Central memory CD8-positive, alpha-beta T cell (primary cell): ENCODE data around the gene JAZF1.
"Not testable (repeated sequence)": the region's sequence is repeated elsewhere in the genome, so short reads cannot be mapped to it uniquely, and the experiment has no call there.

Experiments used
- ATAC-seq: fragments of 150-1000 bp; cut with Tn5 transposase; replicated peaks from 2 replicates; pipeline ENCODE4 v1.10.0; 2022; ENCODE audit warnings: mild to moderate bottlenecking, moderate FRiP score, moderate number of reproducible peaks; ENCODE audit not compliant: poor library complexity, severe bottlenecking; ENCODE audit errors: extremely low read depth
- DNase-seq, 2 donors: peaks; one replicate each; pipeline ENCODE4 v3.0.0; 2021; ENCODE audit warnings: low spot score in 2 of 2
- H3K27ac Mint-ChIP-seq: one replicate; pipeline ENCODE4 v1.8.0; 2022; ENCODE audit warnings: low read depth, mild to moderate bottlenecking, moderate library complexity, mixed read lengths
- H3K27me3 Mint-ChIP-seq: one replicate; pipeline ENCODE4 v1.8.0; 2022; ENCODE audit warnings: mixed read lengths
- H3K36me3 Mint-ChIP-seq: one replicate; pipeline ENCODE4 v1.8.0; 2022; ENCODE audit warnings: mild to moderate bottlenecking, moderate library complexity, mixed read lengths; ENCODE audit not compliant: insufficient read depth
- H3K4me1 Mint-ChIP-seq: one replicate; pipeline ENCODE4 v1.8.0; 2022; ENCODE audit warnings: mixed read lengths
- H3K4me3 Mint-ChIP-seq: one replicate; pipeline ENCODE4 v1.8.0; 2022; ENCODE audit warnings: mild to moderate bottlenecking, moderate library complexity, mixed read lengths
- H3K9me3 Mint-ChIP-seq: one replicate; pipeline ENCODE4 v1.8.0; 2022; ENCODE audit warnings: mixed read lengths

The JAZF1 gene

GRCh38 chr7:27925573-27926201, 254.9 kb downstream of the JAZF1 start:
- H3K36me3 Mint-ChIP-seq = peaks cover 3% of the 10 kb centered on the region
- H3K27ac Mint-ChIP-seq = no peak overlapping the region
- ATAC-seq = no peak

GRCh38 chr7:27923642-27923980, 257.0 kb downstream of the JAZF1 start:
- H3K9me3 Mint-ChIP-seq = no peaks in the 10 kb centered on the region

More at GRCh38 chr7:27925573-27926201, 254.9 kb downstream of the JAZF1 start:
- Mint-ChIP-seq H3K27me3 (no peaks in the 10 kb centered on the region), H3K4me3 (no peak overlapping the region), H3K4me1 (peaks cover 6% of the 10 kb centered on the region), H3K9me3 (no peaks in the 10 kb centered on the region)
- DNase-seq = no peak

GRCh38 chr7:27922907-27923641, 257.5 kb downstream of the JAZF1 start:
- no peaks in the 10 kb centered on the region for H3K9me3 Mint-ChIP-seq
- H3K27me3 Mint-ChIP-seq = no peaks in the 10 kb centered on the region
- no peak for DNase-seq
- no peak overlapping the region for H3K4me3 Mint-ChIP-seq
- peaks cover 3% of the 10 kb centered on the region for H3K36me3 Mint-ChIP-seq
- H3K4me1 Mint-ChIP-seq = peaks cover 6% of the 10 kb centered on the region
- no peak overlapping the region for H3K27ac Mint-ChIP-seq
- no peak for ATAC-seq

More at GRCh38 chr7:27923642-27923980, 257.0 kb downstream of the JAZF1 start:
- H3K36me3 Mint-ChIP-seq = peaks cover 3% of the 10 kb centered on the region
- ATAC-seq (no peak), DNase-seq (no peak)
- H3K4me3 Mint-ChIP-seq = no peak overlapping the region
- H3K27ac Mint-ChIP-seq = no peak overlapping the region
- peaks cover 6% of the 10 kb centered on the region for H3K4me1 Mint-ChIP-seq
- no peaks in the 10 kb centered on the region for H3K27me3 Mint-ChIP-seq

- not testable (repeated sequence) for H3K27me3 Mint-ChIP-seq, H3K27ac Mint-ChIP-seq, H3K4me3 Mint-ChIP-seq, H3K4me1 Mint-ChIP-seq, H3K36me3 Mint-ChIP-seq, H3K9me3 Mint-ChIP-seq, ATAC-seq, DNase-seq
These were observed 258.2 kb downstream of the JAZF1 start for GRCh38 chr7:27922389-27922788.

- no peak for ATAC-seq
- Mint-ChIP-seq H3K4me3 (no peak overlapping the region), H3K36me3 (peaks cover 3% of the 10 kb centered on the region), H3K9me3 (no peaks in the 10 kb centered on the region), H3K27me3 (no peaks in the 10 kb centered on the region), H3K27ac (no peak overlapping the region), H3K4me1 (peaks cover 6% of the 10 kb centered on the region)
- DNase-seq = no peak
These were observed 259.3 kb downstream of the JAZF1 start for GRCh38 chr7:27921081-27921836.

GRCh38 chr7:27920281-27920946, 260.2 kb downstream of the JAZF1 start:
- no peak for ATAC-seq

GRCh38 chr7:27918503-27918902, 262.1 kb downstream of the JAZF1 start:
- Mint-ChIP-seq H3K27me3 (no peaks in the 10 kb centered on the region), H3K9me3 (no peaks in the 10 kb centered on the region), H3K36me3 (peaks cover 3% of the 10 kb centered on the region), H3K4me3 (no peak overlapping the region), H3K27ac (no peak overlapping the region), H3K4me1 (peaks cover 9% of the 10 kb centered on the region)
- no peak for DNase-seq
- ATAC-seq = no peak

More at GRCh38 chr7:27920281-27920946, 260.2 kb downstream of the JAZF1 start:
- Mint-ChIP-seq H3K4me3 (no peak overlapping the region), H3K9me3 (no peaks in the 10 kb centered on the region), H3K36me3 (peaks cover 4% of the 10 kb centered on the region), H3K27ac (no peak overlapping the region), H3K4me1 (peaks cover 6% of the 10 kb centered on the region), H3K27me3 (no peaks in the 10 kb centered on the region)
- no peak for DNase-seq

GRCh38 chr7:27917774-27918314, 262.8 kb downstream of the JAZF1 start:
- Mint-ChIP-seq H3K36me3 (peaks cover 3% of the 10 kb centered on the region), H3K4me1 (peaks cover 7% of the 10 kb centered on the region), H3K27me3 (no peaks in the 10 kb centered on the region), H3K9me3 (no peaks in the 10 kb centered on the region), H3K4me3 (no peak overlapping the region), H3K27ac (no peak overlapping the region)
- ATAC-seq (no peak), DNase-seq (no peak)

- H3K36me3 Mint-ChIP-seq = peaks cover 3% of the 10 kb centered on the region
- no peak for ATAC-seq
- H3K9me3 Mint-ChIP-seq = no peaks in the 10 kb centered on the region
- H3K4me1 Mint-ChIP-seq = peaks cover 7% of the 10 kb centered on the region
- no peak overlapping the region for H3K4me3 Mint-ChIP-seq
- no peak overlapping the region for H3K27ac Mint-ChIP-seq
- no peak for DNase-seq
- no peaks in the 10 kb centered on the region for H3K27me3 Mint-ChIP-seq
These were observed 263.5 kb downstream of the JAZF1 start for GRCh38 chr7:27917119-27917518.

GRCh38 chr7:27916372-27916771, 264.2 kb downstream of the JAZF1 start:
- H3K27me3 Mint-ChIP-seq = no peaks in the 10 kb centered on the region
- H3K4me3 Mint-ChIP-seq = no peak overlapping the region
- DNase-seq = no peak
- H3K9me3 Mint-ChIP-seq = no peaks in the 10 kb centered on the region
- ATAC-seq = no peak
- no peak overlapping the region for H3K27ac Mint-ChIP-seq
- H3K4me1 Mint-ChIP-seq = peaks cover 7% of the 10 kb centered on the region
- peaks cover 3% of the 10 kb centered on the region for H3K36me3 Mint-ChIP-seq

GRCh38 chr7:27914409-27914808, 266.2 kb downstream of the JAZF1 start:
- no peak for DNase-seq
- no peaks in the 10 kb centered on the region for H3K9me3 Mint-ChIP-seq
- H3K27ac Mint-ChIP-seq = no peak overlapping the region
- peaks cover 3% of the 10 kb centered on the region for H3K36me3 Mint-ChIP-seq
- no peaks in the 10 kb centered on the region for H3K27me3 Mint-ChIP-seq
- H3K4me3 Mint-ChIP-seq = no peak overlapping the region
- peaks cover 7% of the 10 kb centered on the region for H3K4me1 Mint-ChIP-seq
- ATAC-seq = no peak

- Mint-ChIP-seq H3K4me1 (peaks cover 7% of the 10 kb centered on the region), H3K27me3 (no peaks in the 10 kb centered on the region), H3K4me3 (no peak overlapping the region), H3K9me3 (no peaks in the 10 kb centered on the region), H3K36me3 (peaks cover 3% of the 10 kb centered on the region), H3K27ac (no peak overlapping the region)
- DNase-seq (no peak), ATAC-seq (no peak)
These were observed 267.8 kb downstream of the JAZF1 start for GRCh38 chr7:27912751-27913150.
